ENCODE measurements around the gene SPN.
A peak's percentile ranks its signal among the peaks of the same experiment; 100 is the strongest.
"Not testable (repeated sequence)": the region's sequence is repeated elsewhere in the genome, so short reads cannot be mapped to it uniquely, and the experiment has no call there.

The SPN gene

DNA sequence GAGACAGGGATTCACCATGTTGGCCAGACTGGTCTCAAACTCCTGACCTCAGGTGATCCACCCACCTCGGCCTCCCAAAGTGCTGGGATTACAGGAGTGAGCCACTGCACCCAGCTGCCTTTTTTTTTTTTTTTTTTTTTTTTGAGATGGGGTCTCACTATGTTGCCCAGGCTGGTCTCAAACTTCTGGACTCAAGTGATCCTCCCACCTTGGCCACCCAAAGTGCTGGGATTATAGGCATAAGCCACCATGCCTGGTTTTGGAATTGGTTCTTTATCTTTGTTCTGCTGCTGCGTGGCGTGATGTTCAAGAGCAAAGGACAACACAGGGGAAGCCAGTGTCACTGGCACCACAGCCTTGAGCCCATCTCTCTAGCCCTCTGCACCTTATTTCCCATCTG lies 32.6 kb downstream of the SPN start:
- DNase-seq (ENCODE audit: extremely low spot score); POLR2A ChIA-PET: not testable (repeated sequence)
- CTCF ChIA-PET, result interaction anchor here (0.7 kb wide), 1 partner anchor 362 kb away, joined by 10 read pairs; no protein-coding TSS in a partner anchor
- TF ChIP-seq ZNF384 (IDR thresholded peaks at IDR 0.05), result 0 out of 2 replicates have a peak, but pooled peaks have one; percentile 17

DNA sequence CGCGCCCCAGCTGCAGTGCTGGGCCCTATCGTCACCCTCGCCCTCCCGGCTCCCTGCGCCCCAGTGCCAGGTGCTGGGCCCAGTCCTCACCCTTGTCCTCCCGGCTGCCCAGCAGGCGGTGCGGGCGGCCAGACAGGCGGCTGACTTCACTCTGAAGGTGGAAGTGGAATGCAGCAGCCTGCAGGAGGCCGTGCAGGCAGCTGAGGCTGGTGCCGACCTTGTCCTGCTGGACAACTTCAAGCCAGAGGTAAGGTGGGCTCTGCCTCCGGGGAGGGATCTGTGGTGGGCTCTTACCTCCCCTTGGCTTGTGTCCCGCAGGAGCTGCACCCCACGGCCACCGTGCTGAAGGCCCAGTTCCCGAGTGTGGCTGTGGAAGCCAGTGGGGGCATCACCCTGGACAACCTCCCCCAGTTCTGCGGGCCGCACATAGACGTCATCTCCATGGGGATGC lies 33.9 kb downstream of the SPN start:
- ChIA-PET POLR2A (no interaction called here), CTCF (no interaction called here)
- TF ChIP-seq FOXK2 (IDR thresholded peaks at IDR 0.05), result no peak
- TF ChIP-seq SUZ12 (IDR thresholded peaks at IDR 0.05), result no peak
- no peak for TF ChIP-seq ARNT (IDR thresholded peaks at IDR 0.05)
- TF ChIP-seq LEF1 (IDR thresholded peaks at IDR 0.05; ENCODE audit: borderline replicate concordance), result no peak
- no peak for TF ChIP-seq FOXM1 (IDR thresholded peaks at IDR 0.05; ENCODE audit: borderline replicate concordance)
- no peak for TF ChIP-seq NFRKB (IDR thresholded peaks at IDR 0.05)
- no peak for TF ChIP-seq HDGF (IDR thresholded peaks at IDR 0.05; ENCODE audit: borderline replicate concordance)
- no peak for TF ChIP-seq CTBP1 (IDR thresholded peaks at IDR 0.05; ENCODE audit: borderline replicate concordance)
- no peak for TF ChIP-seq SP1 (IDR thresholded peaks at IDR 0.05)
- TF ChIP-seq, protein P1, sequence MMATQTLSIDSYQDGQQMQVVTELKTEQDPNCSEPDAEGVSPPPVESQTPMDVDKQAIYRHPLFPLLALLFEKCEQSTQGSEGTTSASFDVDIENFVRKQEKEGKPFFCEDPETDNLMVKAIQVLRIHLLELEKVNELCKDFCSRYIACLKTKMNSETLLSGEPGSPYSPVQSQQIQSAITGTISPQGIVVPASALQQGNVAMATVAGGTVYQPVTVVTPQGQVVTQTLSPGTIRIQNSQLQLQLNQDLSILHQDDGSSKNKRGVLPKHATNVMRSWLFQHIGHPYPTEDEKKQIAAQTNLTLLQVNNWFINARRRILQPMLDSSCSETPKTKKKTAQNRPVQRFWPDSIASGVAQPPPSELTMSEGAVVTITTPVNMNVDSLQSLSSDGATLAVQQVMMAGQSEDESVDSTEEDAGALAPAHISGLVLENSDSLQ (IDR thresholded peaks at IDR 0.05), result no peak
- TF ChIP-seq TARDBP (IDR thresholded peaks at IDR 0.05), result no peak
- no peak for TF ChIP-seq FOXA1 (IDR thresholded peaks at IDR 0.05)
- TF ChIP-seq ELF4 (IDR thresholded peaks at IDR 0.05), result no peak
- TF ChIP-seq BHLHE40 (IDR thresholded peaks at IDR 0.05; ENCODE audit: borderline replicate concordance), result no peak
- no peak for TF ChIP-seq ZNF384 (IDR thresholded peaks at IDR 0.05)
- no peak for TF ChIP-seq L3MBTL2 (conservative IDR thresholded peaks at IDR 0.05)
- DNase-seq (ENCODE audit: extremely low spot score), result no peak

DNA sequence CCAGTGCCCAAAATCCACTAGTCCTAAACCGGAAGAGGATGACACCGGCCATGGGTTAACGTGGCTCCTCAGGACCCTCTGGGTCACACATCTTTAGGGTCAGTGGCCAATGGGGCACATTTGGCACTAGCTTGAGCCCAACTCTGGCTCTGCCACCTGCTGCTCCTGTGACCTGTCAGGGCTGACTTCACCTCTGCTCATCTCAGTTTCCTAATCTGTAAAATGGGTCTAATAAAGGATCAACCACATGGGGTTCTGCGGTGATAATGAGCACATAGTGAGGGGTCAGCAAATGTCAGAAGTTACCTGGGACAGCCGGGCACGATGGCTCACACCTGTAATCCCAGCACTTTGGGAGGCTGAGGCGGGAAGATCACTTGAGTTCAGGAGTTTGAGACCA lies 34.3 kb downstream of the SPN start:
- POLR2A ChIA-PET, result no interaction called here
- no peak for DNase-seq (ENCODE audit: extremely low spot score)

DNA sequence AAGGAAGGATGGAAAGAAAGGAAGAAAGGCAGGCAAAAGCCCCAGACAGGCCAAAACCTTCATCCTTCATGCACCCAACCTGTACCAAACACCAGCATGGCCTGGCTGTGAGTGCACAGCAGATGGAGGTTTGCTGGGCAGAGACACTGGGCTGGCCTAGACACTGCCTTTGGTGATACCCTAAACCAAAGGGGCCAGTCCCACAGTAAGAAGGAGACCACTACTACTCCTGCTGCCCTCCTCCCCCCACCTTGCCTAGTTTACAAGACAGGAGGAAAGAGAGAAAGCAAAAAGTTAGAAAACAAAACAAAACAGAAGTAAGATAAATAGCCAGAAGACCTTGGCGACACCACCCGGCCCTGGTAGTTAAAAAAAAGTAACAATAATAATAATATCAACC lies 35.0 kb downstream of the SPN start:
- no peak for DNase-seq (ENCODE audit: extremely low spot score)
- POLR2A ChIA-PET, result interaction anchor here (1.6 to 2.8 kb wide), 2 partner anchors 18 to 92 kb away, joined by 7 to 12 read pairs; partner anchors contain the start of genes KIF22 and QPRT
- TF ChIP-seq ZNF384 (IDR thresholded peaks at IDR 0.05), result no peak
- TF ChIP-seq FOXK2 (IDR thresholded peaks at IDR 0.05), result no peak
- no peak for TF ChIP-seq TARDBP (IDR thresholded peaks at IDR 0.05)
- TF ChIP-seq L3MBTL2 (conservative IDR thresholded peaks at IDR 0.05), result no peak
- TF ChIP-seq FOXA1 (IDR thresholded peaks at IDR 0.05), result no peak
- TF ChIP-seq FOXM1 (IDR thresholded peaks at IDR 0.05; ENCODE audit: borderline replicate concordance), result no peak
- TF ChIP-seq ELF4 (IDR thresholded peaks at IDR 0.05), result no peak
- no peak for TF ChIP-seq SUZ12 (IDR thresholded peaks at IDR 0.05)
- TF ChIP-seq CTBP1 (IDR thresholded peaks at IDR 0.05; ENCODE audit: borderline replicate concordance), result no peak
- TF ChIP-seq SP1 (IDR thresholded peaks at IDR 0.05), result no peak
- TF ChIP-seq LEF1 (IDR thresholded peaks at IDR 0.05; ENCODE audit: borderline replicate concordance), result no peak
- TF ChIP-seq, protein P1 (IDR thresholded peaks at IDR 0.05), result no peak
- TF ChIP-seq NFRKB (IDR thresholded peaks at IDR 0.05), result no peak
- no peak for TF ChIP-seq HDGF (IDR thresholded peaks at IDR 0.05; ENCODE audit: borderline replicate concordance)
- TF ChIP-seq ARNT (IDR thresholded peaks at IDR 0.05), result no peak
- TF ChIP-seq BHLHE40 (IDR thresholded peaks at IDR 0.05; ENCODE audit: borderline replicate concordance), result no peak
- CTCF ChIA-PET, result interaction anchor here (1.2 to 1.7 kb wide), 2 partner anchors 57 to 203 kb away, joined by 5 read pairs; partner anchors contain the start of gene ASPHD1

More for the DNA sequence above, 34.3 kb downstream of the SPN start:
- no peak for TF ChIP-seq LEF1 (IDR thresholded peaks at IDR 0.05; ENCODE audit: borderline replicate concordance)
- TF ChIP-seq NFRKB (IDR thresholded peaks at IDR 0.05), result no peak
- no peak for TF ChIP-seq FOXM1 (IDR thresholded peaks at IDR 0.05; ENCODE audit: borderline replicate concordance)
- no peak for TF ChIP-seq ELF4 (IDR thresholded peaks at IDR 0.05)
- no peak for TF ChIP-seq SP1 (IDR thresholded peaks at IDR 0.05)
- no peak for TF ChIP-seq FOXA1 (IDR thresholded peaks at IDR 0.05)
- no peak for TF ChIP-seq BHLHE40 (IDR thresholded peaks at IDR 0.05; ENCODE audit: borderline replicate concordance)
- TF ChIP-seq HDGF (IDR thresholded peaks at IDR 0.05; ENCODE audit: borderline replicate concordance), result no peak
- TF ChIP-seq TARDBP (IDR thresholded peaks at IDR 0.05), result no peak
- TF ChIP-seq CTBP1 (IDR thresholded peaks at IDR 0.05; ENCODE audit: borderline replicate concordance), result no peak
- TF ChIP-seq, protein P1 (IDR thresholded peaks at IDR 0.05), result no peak
- TF ChIP-seq ZNF384 (IDR thresholded peaks at IDR 0.05), result no peak
- TF ChIP-seq ARNT (IDR thresholded peaks at IDR 0.05), result no peak; the same call in 1 of the 2 replicates
- no peak for TF ChIP-seq L3MBTL2 (conservative IDR thresholded peaks at IDR 0.05)
- no peak for TF ChIP-seq SUZ12 (IDR thresholded peaks at IDR 0.05)
- no peak for TF ChIP-seq FOXK2 (IDR thresholded peaks at IDR 0.05)
- CTCF ChIA-PET, result no interaction called here

DNA sequence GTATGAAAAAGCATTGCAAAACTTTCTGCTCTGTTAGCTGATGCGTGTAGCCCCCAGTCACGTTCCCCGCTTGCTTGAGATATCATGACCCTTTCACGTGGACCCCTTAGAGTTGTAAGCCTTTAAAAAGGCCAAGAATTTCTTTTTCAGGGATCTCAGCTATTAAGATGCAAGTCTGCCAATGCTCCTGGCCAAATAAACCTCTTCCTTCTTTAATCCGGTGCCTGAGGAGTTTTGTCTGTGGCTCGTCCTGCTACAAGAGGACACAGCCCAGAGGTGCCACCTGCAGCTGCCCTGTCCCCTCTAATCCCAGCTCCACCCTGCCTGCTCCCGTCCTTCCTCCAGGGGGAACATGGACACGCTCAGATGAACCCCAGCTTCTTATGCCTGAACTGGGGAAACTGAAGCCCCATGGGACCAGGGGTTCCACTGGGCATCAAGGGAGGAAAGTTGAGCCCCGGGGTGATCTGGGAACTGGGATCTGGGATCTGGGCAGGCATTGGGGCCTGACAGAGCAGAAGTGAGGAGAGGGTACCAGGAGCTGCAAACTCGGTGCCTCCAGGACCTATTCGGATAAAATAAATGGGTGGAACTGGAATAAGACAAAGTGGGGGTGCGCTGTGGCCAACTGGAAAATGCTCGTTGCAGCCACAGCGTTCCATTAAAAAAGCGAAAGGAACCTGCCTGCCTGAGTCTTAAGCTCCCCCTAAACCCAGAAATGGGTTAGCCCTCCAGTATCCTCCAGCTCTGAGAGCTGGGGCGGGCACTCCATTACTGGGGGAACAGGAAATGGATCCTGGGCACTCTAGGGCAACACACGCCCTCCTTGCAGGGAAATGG lies 35.7 kb downstream of the SPN start:
- DNase-seq (ENCODE audit: extremely low spot score), result no peak
- POLR2A ChIA-PET, result interaction anchor here (0.6 to 2.8 kb wide), 3 partner anchors 19 to 92 kb away, joined by 3 to 12 read pairs (median 7); partner anchors contain the start of genes KIF22 and QPRT

More for the DNA sequence above, 35.7 kb downstream of the SPN start:
- no peak for TF ChIP-seq FOXA1 (IDR thresholded peaks at IDR 0.05)
- no peak for TF ChIP-seq SUZ12 (IDR thresholded peaks at IDR 0.05)
- TF ChIP-seq, protein P1 (IDR thresholded peaks at IDR 0.05), result no peak
- TF ChIP-seq SP1 (IDR thresholded peaks at IDR 0.05), result no peak
- TF ChIP-seq LEF1 (IDR thresholded peaks at IDR 0.05; ENCODE audit: borderline replicate concordance), result no peak
- TF ChIP-seq CTBP1 (IDR thresholded peaks at IDR 0.05; ENCODE audit: borderline replicate concordance), result no peak
- TF ChIP-seq TARDBP (IDR thresholded peaks at IDR 0.05), result no peak
- no peak for TF ChIP-seq HDGF (IDR thresholded peaks at IDR 0.05; ENCODE audit: borderline replicate concordance)
- no peak for TF ChIP-seq NFRKB (IDR thresholded peaks at IDR 0.05)
- no peak for TF ChIP-seq L3MBTL2 (conservative IDR thresholded peaks at IDR 0.05)
- TF ChIP-seq ZNF384 (IDR thresholded peaks at IDR 0.05), result no peak
- no peak for TF ChIP-seq FOXM1 (IDR thresholded peaks at IDR 0.05; ENCODE audit: borderline replicate concordance)
- no peak for TF ChIP-seq ELF4 (IDR thresholded peaks at IDR 0.05)
- TF ChIP-seq FOXK2 (IDR thresholded peaks at IDR 0.05), result no peak
- no peak for TF ChIP-seq BHLHE40 (IDR thresholded peaks at IDR 0.05; ENCODE audit: borderline replicate concordance)
- no peak for TF ChIP-seq ARNT (IDR thresholded peaks at IDR 0.05)
- CTCF ChIA-PET, result interaction anchor here (1.2 to 2.7 kb wide), 4 partner anchors 24 to 202 kb away, joined by 5 to 13 read pairs (median 6); partner anchors contain the start of gene ASPHD1

All from HEK293T (cell line).